RWPE1 (cell line): ENCODE results near the gene SND1.

ENCODE experiments used
- CTCF ChIA-PET: fragments of 350-600 bp; sonication (Branson Sonifier 250); formaldehyde crosslinking; extraction: SDS; loops from one replicate; lab custom pipeline; 2021; lab: Yijun Ruan, JAX
- POLR2A ChIA-PET: fragments of 400-600 bp; formaldehyde crosslinking; extraction: SDS; loops from one replicate; lab custom pipeline; 2020; ENCODE audit warnings: antibody characterized with exemption; ENCODE audit not compliant: low non-redundant PET; lab: Yijun Ruan, JAX
- DNase-seq: peaks from one replicate; pipeline ENCODE4 v3.0.0; 2012; ENCODE audit warnings: low spot score
- H3K27ac ChIP-seq: fragments of 450-650 bp; 2 replicates; pipeline ENCODE4 v1.5.1; 2017
- TF ChIP-seq, protein P1 (sequence below): fragments of 450-650 bp; conservative IDR thresholded peaks from 2 replicates; pipeline ENCODE4 v1.5.1; 2017; ENCODE audit warnings: low read depth, mild to moderate bottlenecking

The SND1 gene

GRCh38 chr7:127870231-127870907 lies 218.4 kb downstream of the SND1 start:
- TF ChIP-seq, protein P1, sequence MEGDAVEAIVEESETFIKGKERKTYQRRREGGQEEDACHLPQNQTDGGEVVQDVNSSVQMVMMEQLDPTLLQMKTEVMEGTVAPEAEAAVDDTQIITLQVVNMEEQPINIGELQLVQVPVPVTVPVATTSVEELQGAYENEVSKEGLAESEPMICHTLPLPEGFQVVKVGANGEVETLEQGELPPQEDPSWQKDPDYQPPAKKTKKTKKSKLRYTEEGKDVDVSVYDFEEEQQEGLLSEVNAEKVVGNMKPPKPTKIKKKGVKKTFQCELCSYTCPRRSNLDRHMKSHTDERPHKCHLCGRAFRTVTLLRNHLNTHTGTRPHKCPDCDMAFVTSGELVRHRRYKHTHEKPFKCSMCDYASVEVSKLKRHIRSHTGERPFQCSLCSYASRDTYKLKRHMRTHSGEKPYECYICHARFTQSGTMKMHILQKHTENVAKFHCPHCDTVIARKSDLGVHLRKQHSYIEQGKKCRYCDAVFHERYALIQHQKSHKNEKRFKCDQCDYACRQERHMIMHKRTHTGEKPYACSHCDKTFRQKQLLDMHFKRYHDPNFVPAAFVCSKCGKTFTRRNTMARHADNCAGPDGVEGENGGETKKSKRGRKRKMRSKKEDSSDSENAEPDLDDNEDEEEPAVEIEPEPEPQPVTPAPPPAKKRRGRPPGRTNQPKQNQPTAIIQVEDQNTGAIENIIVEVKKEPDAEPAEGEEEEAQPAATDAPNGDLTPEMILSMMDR: no peak
- CTCF ChIA-PET: no interaction called here
- no peak for DNase-seq
- POLR2A ChIA-PET: no interaction called here
- no peak overlapping the region for H3K27ac ChIP-seq

DNA sequence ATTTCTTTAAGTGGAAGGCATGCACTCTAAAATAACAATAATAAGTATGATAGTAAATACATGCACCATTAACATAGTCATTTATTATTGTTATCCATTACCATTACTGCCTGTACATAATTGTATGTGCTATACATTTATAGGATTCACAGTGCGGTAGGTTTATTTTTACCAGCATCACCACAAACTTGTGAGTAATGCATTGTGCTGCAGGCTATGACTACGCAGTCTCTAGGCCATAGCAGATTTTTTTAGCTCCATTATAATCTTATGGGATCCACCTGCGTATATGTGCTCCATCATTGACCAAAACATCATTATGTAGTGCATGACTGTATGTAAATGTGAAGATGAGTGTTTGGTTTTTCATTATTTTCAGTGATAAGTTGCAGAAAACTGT lies 219.2 kb downstream of the SND1 start:
- ChIA-PET CTCF (no interaction called here), POLR2A (no interaction called here)
- H3K27ac ChIP-seq: no peak overlapping the region
- TF ChIP-seq, protein P1: no peak
- no peak for DNase-seq

- POLR2A ChIA-PET: no interaction called here
- DNase-seq: no peak
- H3K27ac ChIP-seq: no peak overlapping the region
- CTCF ChIA-PET: no interaction called here
- TF ChIP-seq, protein P1: no peak
Measured at GRCh38 chr7:127872122-127872521, 220.1 kb downstream of the SND1 start.

DNA sequence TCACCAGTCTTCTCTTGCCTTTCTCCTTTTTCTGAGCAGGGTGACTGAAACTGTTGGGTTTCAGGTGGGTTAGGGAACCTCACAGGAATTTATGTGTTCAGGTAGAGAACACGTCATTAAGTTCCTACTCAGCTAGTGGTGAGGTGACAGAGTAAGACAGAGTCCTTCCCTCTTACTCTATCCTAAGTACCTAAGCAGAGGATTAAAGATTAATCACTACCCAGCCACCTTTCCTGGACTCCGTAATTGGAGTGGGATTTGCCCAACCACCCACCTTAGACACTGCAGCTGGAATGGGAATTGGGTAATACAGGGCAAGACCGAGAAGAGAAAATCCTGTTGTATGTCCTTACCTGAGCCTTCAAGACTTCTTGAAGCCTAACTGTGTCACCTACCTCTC lies 221.2 kb downstream of the SND1 start:
- no peak overlapping the region for H3K27ac ChIP-seq
- DNase-seq: no peak
- TF ChIP-seq, protein P1: no peak
- CTCF ChIA-PET: no interaction called here
- POLR2A ChIA-PET: no interaction called here

DNA sequence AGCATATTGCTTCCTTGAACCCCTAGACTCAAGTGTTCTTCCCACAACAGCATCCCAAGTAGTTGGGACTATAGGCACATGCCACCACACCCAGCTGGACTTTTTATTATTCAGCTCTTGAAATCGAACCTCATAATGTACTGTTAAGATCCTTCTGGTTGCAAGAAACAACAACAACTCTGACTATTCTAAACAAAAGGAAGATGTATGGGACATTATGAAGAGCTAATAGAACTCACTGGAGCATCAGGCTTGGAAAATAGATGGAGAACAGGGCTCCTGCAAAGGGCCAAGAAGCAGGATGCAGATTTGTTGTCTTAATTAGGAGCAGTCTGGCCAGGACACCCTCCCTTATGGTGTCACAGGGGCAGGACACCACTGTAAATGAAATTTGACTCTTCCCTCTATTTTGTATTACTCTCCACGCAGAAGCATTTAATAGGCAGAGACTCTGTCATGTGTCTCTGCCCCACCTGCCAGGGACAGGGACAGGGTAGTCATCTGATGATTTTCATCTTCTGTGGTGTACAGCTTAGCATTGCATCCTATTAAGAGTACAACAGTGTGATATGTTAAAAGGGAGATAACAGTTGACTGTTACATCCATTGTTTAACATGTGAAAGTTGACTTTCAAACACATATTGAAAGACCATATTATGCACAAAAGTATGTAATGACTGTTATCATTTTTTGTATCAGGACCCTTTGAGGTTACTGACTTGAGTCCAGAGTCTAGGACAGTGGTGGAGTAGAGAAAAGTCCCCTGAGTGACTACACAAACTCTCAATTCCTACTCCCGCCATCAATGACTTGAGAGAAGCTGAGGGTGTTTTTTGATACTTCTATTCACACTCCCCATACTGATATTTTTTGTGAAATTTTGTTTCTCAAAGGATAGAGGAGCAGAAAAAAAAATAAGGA lies 222.0 kb downstream of the SND1 start:
- TF ChIP-seq, protein P1: no peak
- POLR2A ChIA-PET: no interaction called here
- CTCF ChIA-PET: no interaction called here
- DNase-seq: no peak
- H3K27ac ChIP-seq: no peak overlapping the region

DNA sequence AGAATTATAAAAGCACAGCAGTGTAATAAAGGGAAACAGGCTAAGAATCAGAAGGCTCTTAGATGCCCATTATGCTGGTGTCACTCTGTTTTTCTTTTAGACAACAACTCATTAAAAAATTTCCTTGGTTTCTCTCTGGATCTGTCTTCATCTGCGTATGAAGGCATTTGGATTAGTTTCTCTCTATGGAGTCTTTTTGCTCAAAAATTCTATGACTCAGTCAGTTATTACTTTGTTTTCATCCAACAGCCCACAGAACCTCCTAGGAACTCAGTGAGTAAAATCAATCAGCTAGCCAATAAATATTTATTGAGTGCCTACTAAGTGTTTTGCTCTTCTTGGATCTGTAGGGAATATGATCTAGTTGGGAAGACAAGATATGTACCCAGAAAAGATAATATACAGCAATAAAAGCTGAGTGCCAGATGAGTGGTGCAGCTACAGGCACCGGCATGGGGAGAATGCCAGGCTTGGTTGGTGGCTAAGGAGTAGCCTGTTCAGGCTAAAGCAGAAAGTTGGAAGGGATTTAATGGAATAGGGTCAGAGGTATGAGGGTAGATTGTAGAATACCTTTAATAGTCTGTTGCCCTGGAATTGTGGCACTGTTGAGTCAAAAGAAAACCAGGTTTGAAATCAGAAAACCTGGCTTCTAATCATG lies 223.1 kb downstream of the SND1 start:
- POLR2A ChIA-PET: no interaction called here
- no peak overlapping the region for H3K27ac ChIP-seq
- no peak for DNase-seq
- CTCF ChIA-PET: no interaction called here
- TF ChIP-seq, protein P1: no peak
